Tibial nerve (tissue), 4 donors: Measurements from ENCODE around the gene CDH22. TPM values are rescaled to one million over a fixed set of nuclear protein-coding genes. Genes with fewer than 3 reads are reported as not detected.

ENCODE experiments used
- DNase-seq, 2 donors: peaks; one replicate each; pipeline ENCODE4 v3.0.0-alpha.2; 2019; ENCODE audit warnings: low spot score in 2 of 2
- H3K27ac ChIP-seq, 4 donors: fragments of 200-600 bp; sonication (generic) in 3 of 4; one replicate each; pipeline ENCODE4 v1.5.1; 2017 to 2019; ENCODE audit warnings: mild to moderate bottlenecking in 1 of 4
- H3K27me3 ChIP-seq, 2 donors: fragments of 200-600 bp; sonication (generic) in 1 of 2; one replicate each; pipeline versions ENCODE4 v1.5.1 to v1.6.0; 2017 to 2019
- H3K36me3 ChIP-seq, 3 donors: fragments of 200-600 bp; sonication (generic); one replicate each; pipeline ENCODE4 v1.5.1; 2018 to 2019
- H3K4me1 ChIP-seq, 4 donors: fragments of 200-600 bp; sonication (generic) in 3 of 4; one replicate each; pipeline ENCODE4 v1.5.1; 2017 to 2019
- H3K4me3 ChIP-seq, 4 donors: fragments of 200-600 bp; sonication (generic) in 3 of 4; one replicate each; pipeline ENCODE4 v1.5.1; 2017 to 2019; ENCODE audit warnings: mild to moderate bottlenecking in 1 of 4, moderate library complexity in 1 of 4
- H3K9me3 ChIP-seq, 4 donors: fragments of 200-600 bp; sonication (generic) in 3 of 4; one replicate each; pipeline ENCODE4 v1.5.1; 2017 to 2019
- EP300 ChIP-seq, 2 donors: sonication (generic); formaldehyde crosslinking; IDR thresholded peaks; one replicate each; pipeline ENCODE4 v1.6.1; 2017; ENCODE audit warnings: antibody characterized with exemption in 2 of 2, mild to moderate bottlenecking in 1 of 2
- POLR2A ChIP-seq, 2 donors: fragments of 450-650 bp; IDR thresholded peaks; one replicate each; pipeline ENCODE4 v1.6.1; 2017; ENCODE audit warnings: antibody characterized with exemption in 2 of 2, mild to moderate bottlenecking in 2 of 2, moderate library complexity in 2 of 2
- WGBS, 2 donors: methylation state at CpG; one replicate each; pipeline ENCODE4 v1.1.5; 2018; 5-methylcytosine and 5-hydroxymethylcytosine counted together
- total RNA-seq, 4 donors: library from RNA; depleted of rRNA; stranded (reverse); fragments of >200 nt; gene quantifications; one replicate each; pipeline ENCODE4 v1.1.0, GENCODE V29; 2016
- TF ChIP-seq, protein P1 (sequence below), 5 experiments: fragments of 200-600 bp in 3 of 5; fragments of 450-650 bp in 2 of 5; sonication (generic) in 3 of 5; IDR thresholded peaks; one replicate each; pipeline ENCODE4 v1.5.1; 2016 to 2019; ENCODE audit warnings: antibody characterized with exemption in 5 of 5, mild to moderate bottlenecking in 3 of 5, moderate library complexity in 2 of 5

CDH22 gene
- total RNA-seq, 4 donors from 2014 or later = 0.20 to 1.0 (median 0.60) TPM; not detected in 1

DNA sequence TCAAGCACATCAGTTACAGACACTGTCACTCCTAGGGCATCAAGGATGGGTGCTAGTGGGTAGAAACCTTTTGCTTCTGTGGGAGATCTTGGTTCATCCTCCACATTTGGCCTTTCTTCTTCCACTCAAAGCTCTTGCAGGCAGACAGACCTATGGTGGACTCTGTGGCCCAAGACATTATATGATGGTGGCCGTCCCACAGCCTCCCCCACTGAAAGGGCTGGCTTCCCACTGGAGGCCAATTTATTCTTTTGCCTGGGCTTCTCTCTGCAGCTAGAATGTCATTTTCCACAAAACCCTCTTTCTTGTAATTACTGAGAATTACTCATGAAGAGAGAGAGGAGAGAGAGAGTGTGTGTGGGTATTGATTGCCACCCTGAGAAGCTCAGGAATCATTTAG lies 146.4 kb downstream of the CDH22 start:
- TF ChIP-seq, protein P1, sequence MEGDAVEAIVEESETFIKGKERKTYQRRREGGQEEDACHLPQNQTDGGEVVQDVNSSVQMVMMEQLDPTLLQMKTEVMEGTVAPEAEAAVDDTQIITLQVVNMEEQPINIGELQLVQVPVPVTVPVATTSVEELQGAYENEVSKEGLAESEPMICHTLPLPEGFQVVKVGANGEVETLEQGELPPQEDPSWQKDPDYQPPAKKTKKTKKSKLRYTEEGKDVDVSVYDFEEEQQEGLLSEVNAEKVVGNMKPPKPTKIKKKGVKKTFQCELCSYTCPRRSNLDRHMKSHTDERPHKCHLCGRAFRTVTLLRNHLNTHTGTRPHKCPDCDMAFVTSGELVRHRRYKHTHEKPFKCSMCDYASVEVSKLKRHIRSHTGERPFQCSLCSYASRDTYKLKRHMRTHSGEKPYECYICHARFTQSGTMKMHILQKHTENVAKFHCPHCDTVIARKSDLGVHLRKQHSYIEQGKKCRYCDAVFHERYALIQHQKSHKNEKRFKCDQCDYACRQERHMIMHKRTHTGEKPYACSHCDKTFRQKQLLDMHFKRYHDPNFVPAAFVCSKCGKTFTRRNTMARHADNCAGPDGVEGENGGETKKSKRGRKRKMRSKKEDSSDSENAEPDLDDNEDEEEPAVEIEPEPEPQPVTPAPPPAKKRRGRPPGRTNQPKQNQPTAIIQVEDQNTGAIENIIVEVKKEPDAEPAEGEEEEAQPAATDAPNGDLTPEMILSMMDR (IDR thresholded peaks at IDR 0.05) = no peak
- TF ChIP-seq POLR2A (IDR thresholded peaks at IDR 0.05) (no peak), EP300 (IDR thresholded peaks at IDR 0.05) (no peak)
- DNase-seq = no peak
- Histone ChIP-seq H3K4me1 (no peaks in the 10 kb centered on the region), H3K4me3 (no peak overlapping the region), H3K36me3 (no peaks in the 10 kb centered on the region), H3K27me3 (peaks cover 0 to 34% of the 10 kb centered on the region in 2 donors), H3K27ac (no peak overlapping the region), H3K9me3 (no peaks in the 10 kb centered on the region)
- 57 to 69% methylated on average over 1 of the region's 1 CpG for WGBS, 2 donors

DNA sequence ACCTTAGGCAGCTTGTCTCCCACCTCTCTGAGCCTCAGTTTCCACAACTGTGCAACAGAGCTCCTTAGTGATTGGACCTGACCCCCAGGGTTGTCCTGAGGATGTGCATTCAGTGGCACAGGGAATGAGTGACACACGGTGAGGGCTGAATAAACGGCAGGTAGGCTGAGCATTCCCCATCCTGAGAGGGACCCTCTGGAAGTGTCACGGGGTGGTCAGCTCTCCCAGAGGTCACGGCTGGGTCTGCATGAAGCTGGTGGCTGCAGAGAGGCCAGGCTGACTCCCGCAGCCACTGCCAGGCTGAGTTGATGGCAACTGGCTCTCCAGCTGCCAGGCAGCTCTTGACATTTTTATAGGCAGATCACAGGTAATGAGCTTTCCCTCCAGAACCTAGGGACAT lies 147.6 kb downstream of the CDH22 start:
- H3K27ac ChIP-seq = no peak overlapping the region
- H3K27me3 ChIP-seq = peaks cover 0 to 40% of the 10 kb centered on the region in 2 donors
- no peaks in the 10 kb centered on the region for H3K4me1 ChIP-seq
- H3K36me3 ChIP-seq = no peaks in the 10 kb centered on the region
- H3K9me3 ChIP-seq = no peaks in the 10 kb centered on the region
- WGBS, 2 donors = 61% methylated on average over 5 of the region's 5 CpGs; no CpG with 5 or more reads in 1 of the 2 donors
- TF ChIP-seq, protein P1 (IDR thresholded peaks at IDR 0.05) = no peak
- TF ChIP-seq EP300 (IDR thresholded peaks at IDR 0.05) (no peak), POLR2A (IDR thresholded peaks at IDR 0.05) (no peak)
- no peak overlapping the region for H3K4me3 ChIP-seq
- no peak for DNase-seq

DNA sequence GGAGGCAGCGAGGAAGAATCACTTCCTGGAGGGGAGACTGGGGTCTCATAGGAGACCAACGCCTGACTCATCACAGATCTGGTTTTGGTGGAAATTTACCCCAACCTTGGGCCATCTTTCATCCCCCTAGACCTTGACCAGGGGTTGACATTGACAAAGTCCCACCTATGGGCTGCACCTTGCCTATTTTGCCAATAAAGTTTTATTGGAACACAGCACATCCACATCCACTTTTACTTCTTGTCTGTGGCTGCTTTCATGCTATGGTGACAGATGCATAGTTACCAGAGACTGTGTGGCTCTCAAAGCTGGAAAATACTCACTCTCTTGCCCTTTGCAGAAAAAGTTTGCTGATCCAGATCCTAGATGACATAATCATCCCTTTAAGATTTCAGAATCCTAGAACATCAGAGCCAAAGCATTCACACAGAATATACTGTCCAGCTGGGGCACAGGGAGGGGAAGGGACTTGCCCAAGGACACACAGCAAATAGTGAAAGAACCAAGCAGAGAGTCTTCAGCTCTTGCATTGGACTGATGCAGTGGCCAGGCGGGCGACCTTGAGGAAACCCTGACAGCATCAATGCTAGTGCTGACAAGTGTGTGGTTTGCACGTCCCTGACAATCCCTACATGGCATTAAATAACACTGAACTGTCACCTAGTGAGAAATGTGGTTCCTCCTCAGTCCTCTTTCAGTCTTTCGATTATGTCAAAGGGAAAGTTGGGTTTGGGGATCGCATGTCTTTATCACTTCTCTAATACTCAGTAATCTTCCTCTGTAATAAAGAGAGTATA lies 149.0 kb downstream of the CDH22 start:
- H3K27ac ChIP-seq = no peak overlapping the region
- DNase-seq = no peak
- H3K27me3 ChIP-seq = peaks cover 0 to 31% of the 10 kb centered on the region in 2 donors
- 68 to 80% methylated on average over 7 of the region's 7 CpGs for WGBS, 2 donors
- TF ChIP-seq, protein P1 (IDR thresholded peaks at IDR 0.05) = no peak
- TF ChIP-seq EP300 (IDR thresholded peaks at IDR 0.05) (no peak), POLR2A (IDR thresholded peaks at IDR 0.05) (no peak)
- H3K4me3 ChIP-seq = no peak overlapping the region
- no peaks in the 10 kb centered on the region for H3K36me3 ChIP-seq
- no peaks in the 10 kb centered on the region for H3K9me3 ChIP-seq
- no peaks in the 10 kb centered on the region for H3K4me1 ChIP-seq

DNA sequence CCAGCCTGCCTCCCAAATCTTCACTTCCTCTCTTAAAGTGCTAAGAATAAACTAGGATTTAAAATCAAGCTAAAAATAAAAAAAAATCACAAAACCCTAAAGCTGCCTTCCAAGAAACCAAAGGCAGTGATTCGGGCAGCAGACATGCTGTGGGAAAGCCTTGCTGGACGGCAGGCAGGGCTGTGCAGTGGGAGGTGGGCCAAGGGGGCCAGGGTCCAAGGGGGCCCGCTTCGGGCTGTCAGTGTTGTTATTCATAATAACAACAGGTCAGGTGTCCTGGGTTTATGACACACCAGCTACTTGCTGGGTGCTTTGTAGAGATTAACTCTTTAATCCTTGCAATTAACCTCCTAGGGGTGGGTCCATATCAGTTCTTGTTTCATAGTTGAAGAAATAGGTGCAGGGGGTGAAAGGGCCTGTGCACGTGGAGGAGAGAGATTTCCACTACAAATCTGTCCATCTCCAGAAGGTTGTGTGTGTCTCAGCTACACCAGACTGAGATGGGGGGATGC lies 149.8 kb downstream of the CDH22 start:
- no peak for TF ChIP-seq EP300 (IDR thresholded peaks at IDR 0.05)
- TF ChIP-seq POLR2A (IDR thresholded peaks at IDR 0.05) = no peak
- TF ChIP-seq, protein P1 (IDR thresholded peaks at IDR 0.05) = no peak
- Histone ChIP-seq H3K4me3 (no peak overlapping the region), H3K4me1 (no peaks in the 10 kb centered on the region), H3K27me3 (peaks cover 0 to 30% of the 10 kb centered on the region in 2 donors), H3K9me3 (no peaks in the 10 kb centered on the region), H3K36me3 (no peaks in the 10 kb centered on the region), H3K27ac (no peak overlapping the region)
- 23 to 29% methylated on average over 5 of the region's 5 CpGs for WGBS, 2 donors
- DNase-seq = no peak

DNA sequence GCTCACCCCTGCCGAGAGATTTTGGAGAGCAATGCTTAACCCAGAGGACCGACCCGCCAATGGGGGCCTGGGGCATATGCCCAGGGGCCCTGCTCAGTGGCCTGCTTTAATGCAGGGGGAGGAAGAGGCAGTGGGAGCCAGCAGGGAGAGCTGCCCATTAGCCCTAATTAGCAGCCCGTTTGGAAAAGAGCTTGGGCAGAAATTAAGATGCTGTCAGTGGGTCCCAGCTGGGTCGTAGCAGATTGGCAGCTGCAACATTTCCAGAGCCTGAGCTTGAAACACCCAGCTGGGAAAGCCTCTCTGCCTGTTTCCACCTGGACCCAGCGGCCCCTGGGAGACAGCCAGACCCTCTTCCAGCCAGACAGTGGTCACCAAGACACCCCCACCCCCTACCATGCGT lies 150.7 kb downstream of the CDH22 start:
- H3K4me3 ChIP-seq = no peak overlapping the region
- H3K36me3 ChIP-seq = no peaks in the 10 kb centered on the region
- no peak for DNase-seq
- 51 to 53% methylated on average over 4 to 7 of the region's 7 CpGs for WGBS, 2 donors
- peaks cover 0 to 31% of the 10 kb centered on the region in 2 donors for H3K27me3 ChIP-seq
- H3K27ac ChIP-seq = no peak overlapping the region
- H3K4me1 ChIP-seq = no peaks in the 10 kb centered on the region
- no peaks in the 10 kb centered on the region for H3K9me3 ChIP-seq
- no peak for TF ChIP-seq POLR2A (IDR thresholded peaks at IDR 0.05)
- TF ChIP-seq, protein P1 (IDR thresholded peaks at IDR 0.05) = no peak
- no peak for TF ChIP-seq EP300 (IDR thresholded peaks at IDR 0.05)
